HCT116 (cell line): ENCODE data around the gene FKBP10. TPM values are rescaled to one million over a fixed set of nuclear protein-coding genes. Genes with fewer than 3 reads are reported as not detected.

Source experiments
- ATAC-seq: fragments of 200-7000 bp; cut with Tn5 transposase; 2 replicates; pipeline ENCODE4 v1.9.1; 2020; ENCODE audit warnings: mild to moderate bottlenecking, moderate library complexity
- BruUV-seq: library from RNA; stranded (reverse); fragments of 400-500 nt; replicated peaks from 2 replicates; lab custom pipeline; 2021; lab: Mats Ljungman, UMichigan
- CTCF ChIA-PET: fragments of 300-600 bp; sonication (Branson Sonifier 250); formaldehyde crosslinking; loops from one replicate; lab custom pipeline; 2021; ENCODE audit warnings: antibody characterized with exemption; lab: Charles Lee
- POLR2A ChIA-PET: fragments of 300-600, 350-600 bp; sonication (Branson Sonifier 250); formaldehyde crosslinking; loops from one replicate; lab custom pipeline; 2021; ENCODE audit warnings: antibody characterized with exemption; lab: Charles Lee
- RAD21 ChIA-PET, 2 experiments: fragments of 300-600 bp; sonication (Branson Sonifier 250); formaldehyde crosslinking; loops; one replicate each; lab custom pipeline; 2023; ENCODE audit warnings: low total read pairs in 2 of 2; ENCODE audit not compliant: uncharacterized antibody in 2 of 2, unreplicated experiment in 2 of 2, low non-redundant PET in 1 of 2; lab: Charles Lee
- DNase-seq: peaks from one replicate; pipeline ENCODE4 v3.0.0-alpha.2; 2010; ENCODE audit warnings: low read depth, low spot score
- H2AFZ ChIP-seq: fragments of 200-600 bp; shearing (Covaris generic), sonication (generic); 2 replicates; pipeline ENCODE4 v1.6.1; 2017; ENCODE audit warnings: low read depth, mixed run types, mixed read lengths, antibody characterized with exemption, low read length; ENCODE audit not compliant: poor library complexity, severe bottlenecking
- H3K27ac ChIP-seq: 2 replicates; pipeline ENCODE4 v1.5.1; 2012; ENCODE audit warnings: low read depth, low read length
- H3K27me3 ChIP-seq: fragments of 200-600 bp; sonication (generic); 2 replicates; pipeline ENCODE4 v1.6.1; 2016; ENCODE audit warnings: mixed run types, low read length, mixed read lengths; ENCODE audit not compliant: insufficient read depth
- H3K36me3 ChIP-seq, 2 experiments: fragments of 200-500 bp in 1 of 2; fragments of 200-600 bp in 1 of 2; sonication (Bioruptor generic) in 1 of 2; sonication (generic) in 1 of 2; 2 replicates each; pipeline versions ENCODE4 v1.5.1 to v1.6.1; 2014 to 2016; ENCODE audit warnings: low read length in 2 of 2, inconsistent platforms in 1 of 2, mixed read lengths in 1 of 2, mixed run types in 1 of 2; ENCODE audit not compliant: insufficient read depth in 2 of 2, control insufficient read depth in 1 of 2
- H3K4me1 ChIP-seq, 2 experiments: fragments of 200-600 bp in 1 of 2; sonication (generic) in 1 of 2; 2 replicates each; pipeline versions ENCODE4 v1.5.1 to v1.6.1; 2012 to 2017; ENCODE audit warnings: low read length in 2 of 2, inconsistent platforms in 1 of 2, mild to moderate bottlenecking in 1 of 2, mixed read lengths in 1 of 2, mixed run types in 1 of 2, moderate library complexity in 1 of 2; ENCODE audit not compliant: insufficient read depth in 2 of 2, control insufficient read depth in 1 of 2
- H3K4me2 ChIP-seq: fragments of 200-600 bp; sonication (generic); 2 replicates; pipeline ENCODE4 v1.6.1; 2017; ENCODE audit warnings: mixed run types, low read length, mixed read lengths
- H3K4me3 ChIP-seq, 2 experiments: fragments of 200-600 bp in 1 of 2; sonication (generic) in 1 of 2; replicated peaks in 1 of 2; 2 replicates each; pipeline ENCODE4 v1.5.1; 2011 to 2016; ENCODE audit warnings: low read length in 2 of 2, control low read depth in 1 of 2, low read depth in 1 of 2, mild to moderate bottlenecking in 1 of 2, mixed read lengths in 1 of 2, mixed run types in 1 of 2
- H3K79me2 ChIP-seq: fragments of 200-600 bp; sonication (generic); 2 replicates; pipeline ENCODE4 v1.6.1; 2017; ENCODE audit warnings: mild to moderate bottlenecking, mixed run types, low read length, moderate library complexity, mixed read lengths; ENCODE audit not compliant: insufficient read depth
- H3K9ac ChIP-seq: fragments of 200-600 bp; sonication (generic); 2 replicates; pipeline ENCODE4 v1.6.1; 2016; ENCODE audit warnings: low read length, mixed read lengths
- H3K9me2 ChIP-seq: fragments of 200-600 bp; sonication (generic), shearing (Covaris generic); 2 replicates; pipeline ENCODE4 v1.6.1; 2017; ENCODE audit warnings: mixed run types, mild to moderate bottlenecking, moderate library complexity; ENCODE audit not compliant: insufficient read depth
- H3K9me3 ChIP-seq, 2 experiments: fragments of 200-500 bp in 1 of 2; fragments of 200-600 bp in 1 of 2; sonication (Bioruptor generic) in 1 of 2; sonication (generic) in 1 of 2; 2 replicates each; pipeline ENCODE4 v1.6.1; 2014 to 2017; ENCODE audit warnings: low read length in 2 of 2, mixed read lengths in 2 of 2, inconsistent platforms in 1 of 2, low read depth in 1 of 2, mild to moderate bottlenecking in 1 of 2, mixed run types in 1 of 2, moderate library complexity in 1 of 2; ENCODE audit not compliant: control insufficient read depth in 1 of 2, insufficient read depth in 1 of 2
- H4K20me1 ChIP-seq: fragments of 200-600 bp; sonication (generic), shearing (Covaris generic); 2 replicates; pipeline ENCODE4 v1.6.1; 2017; ENCODE audit warnings: mixed run types, mild to moderate bottlenecking, moderate library complexity; ENCODE audit not compliant: insufficient read depth
- CBX3 ChIP-seq: IDR thresholded peaks from 2 replicates; pipeline ENCODE4 v1.6.1; 2012; ENCODE audit warnings: low read depth
- FOSL1 ChIP-seq: IDR thresholded peaks from 2 replicates; pipeline ENCODE4 v1.6.1; 2012; ENCODE audit warnings: low read depth
- JUND ChIP-seq: IDR thresholded peaks from 2 replicates; pipeline ENCODE4 v1.6.1; 2012
- POLR2AphosphoS5 ChIP-seq: IDR thresholded peaks from 2 replicates; pipeline ENCODE4 v1.6.1; 2011; ENCODE audit warnings: mild to moderate bottlenecking, low read depth, low read length, moderate library complexity
- RAD21 ChIP-seq: IDR thresholded peaks from 2 replicates; pipeline ENCODE4 v1.6.1; 2012; ENCODE audit warnings: low read depth, mild to moderate bottlenecking
- SIN3A ChIP-seq: IDR thresholded peaks from 2 replicates; pipeline ENCODE4 v1.6.1; 2012; ENCODE audit warnings: low read depth
- SP1 ChIP-seq: IDR thresholded peaks from 2 replicates; pipeline ENCODE4 v1.6.1; 2012; ENCODE audit warnings: low read depth
- YY1 ChIP-seq: IDR thresholded peaks from 2 replicates; pipeline ENCODE4 v1.6.1; 2011; ENCODE audit warnings: low read length, low read depth, moderate library complexity, mild to moderate bottlenecking; ENCODE audit not compliant: insufficient replicate concordance; ENCODE audit errors: extremely low read depth
- ZFX ChIP-seq: fragments of 450-650 bp; IDR thresholded peaks from 2 replicates; pipeline ENCODE4 v1.6.1; 2017
- ZNF274 ChIP-seq: fragments of 200-500 bp; sonication (Bioruptor generic); IDR thresholded peaks from 2 replicates; pipeline ENCODE4 v1.6.1; 2014; ENCODE audit warnings: mild to moderate bottlenecking, low read depth, low read length, inconsistent platforms
- intact Hi-C: fragments of 100-400 bp; cut with micrococcal nuclease; formaldehyde crosslinking; loops from 2 replicates; pipeline ENCODE4 v1.10.0; 2022
- total RNA-seq: library from RNA; stranded (reverse); gene quantifications from one replicate; pipeline ENCODE4 v1.2.1, GENCODE V29; 2021; ENCODE audit not compliant: unreplicated experiment
- TF ChIP-seq, protein P1 (sequence below): IDR thresholded peaks from 2 replicates; pipeline ENCODE4 v1.6.1; 2012
- TF ChIP-seq, protein P2 (sequence below): IDR thresholded peaks from 2 replicates; pipeline ENCODE4 v1.6.1; 2012; ENCODE audit warnings: low read depth
- TF ChIP-seq, protein P3 (sequence below), 3 experiments: fragments of 200-600 bp in 1 of 3; sonication (generic) in 1 of 3; IDR thresholded peaks in 2 of 3; conservative IDR thresholded peaks in 1 of 3; 2 replicates each; pipeline ENCODE4 v1.5.1; 2012 to 2017; ENCODE audit warnings: low read depth in 2 of 3, low read length in 2 of 3, antibody characterized with exemption in 1 of 3, borderline replicate concordance in 1 of 3, control low read depth in 1 of 3, mild to moderate bottlenecking in 1 of 3, mixed read lengths in 1 of 3, mixed run types in 1 of 3, moderate library complexity in 1 of 3; ENCODE audit not compliant: insufficient read depth in 1 of 3
- TF ChIP-seq, protein P4 (sequence below): IDR thresholded peaks from 2 replicates; pipeline ENCODE4 v1.6.1; 2012

Gene FKBP10
- total RNA-seq, 1 experiment from 2014 or later: 78.5 TPM

DNA sequence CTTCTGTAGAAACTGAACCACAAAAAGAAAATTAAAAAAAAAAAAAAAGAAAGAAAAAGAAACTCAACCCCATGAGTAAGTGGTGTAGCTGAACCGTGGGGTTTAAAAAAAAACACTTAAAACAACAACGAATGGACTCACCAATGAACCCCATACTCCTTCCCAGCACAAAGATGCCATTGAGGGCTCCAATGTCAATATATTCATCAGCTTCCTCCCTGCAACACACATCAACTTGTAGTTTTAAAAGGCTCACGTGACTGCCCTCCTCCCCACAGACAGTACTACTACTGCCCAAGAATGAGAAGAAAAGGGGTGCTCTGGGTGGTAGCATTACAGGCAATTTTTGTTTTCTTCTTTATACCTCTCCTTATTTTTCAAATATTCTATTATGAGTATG is 55.8 kb downstream of the FKBP10 start:
- no peaks in the 10 kb centered on the region for H3K9me3 ChIP-seq
- H3K9ac ChIP-seq: no peak overlapping the region
- peaks cover 34 to 37% of the 10 kb centered on the region in 2 experiments for H3K36me3 ChIP-seq
- H3K27ac ChIP-seq: no peak overlapping the region
- TF ChIP-seq ZNF274 (no peak), SP1 (no peak), RAD21 (no peak), YY1 (no peak), SIN3A (no peak), FOSL1 (no peak), ZFX (no peak), CBX3 (no peak), POLR2AphosphoS5 (no peak), JUND (no peak)
- TF ChIP-seq, protein P1, sequence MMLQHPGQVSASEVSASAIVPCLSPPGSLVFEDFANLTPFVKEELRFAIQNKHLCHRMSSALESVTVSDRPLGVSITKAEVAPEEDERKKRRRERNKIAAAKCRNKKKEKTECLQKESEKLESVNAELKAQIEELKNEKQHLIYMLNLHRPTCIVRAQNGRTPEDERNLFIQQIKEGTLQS: no peak
- TF ChIP-seq, protein P2, sequence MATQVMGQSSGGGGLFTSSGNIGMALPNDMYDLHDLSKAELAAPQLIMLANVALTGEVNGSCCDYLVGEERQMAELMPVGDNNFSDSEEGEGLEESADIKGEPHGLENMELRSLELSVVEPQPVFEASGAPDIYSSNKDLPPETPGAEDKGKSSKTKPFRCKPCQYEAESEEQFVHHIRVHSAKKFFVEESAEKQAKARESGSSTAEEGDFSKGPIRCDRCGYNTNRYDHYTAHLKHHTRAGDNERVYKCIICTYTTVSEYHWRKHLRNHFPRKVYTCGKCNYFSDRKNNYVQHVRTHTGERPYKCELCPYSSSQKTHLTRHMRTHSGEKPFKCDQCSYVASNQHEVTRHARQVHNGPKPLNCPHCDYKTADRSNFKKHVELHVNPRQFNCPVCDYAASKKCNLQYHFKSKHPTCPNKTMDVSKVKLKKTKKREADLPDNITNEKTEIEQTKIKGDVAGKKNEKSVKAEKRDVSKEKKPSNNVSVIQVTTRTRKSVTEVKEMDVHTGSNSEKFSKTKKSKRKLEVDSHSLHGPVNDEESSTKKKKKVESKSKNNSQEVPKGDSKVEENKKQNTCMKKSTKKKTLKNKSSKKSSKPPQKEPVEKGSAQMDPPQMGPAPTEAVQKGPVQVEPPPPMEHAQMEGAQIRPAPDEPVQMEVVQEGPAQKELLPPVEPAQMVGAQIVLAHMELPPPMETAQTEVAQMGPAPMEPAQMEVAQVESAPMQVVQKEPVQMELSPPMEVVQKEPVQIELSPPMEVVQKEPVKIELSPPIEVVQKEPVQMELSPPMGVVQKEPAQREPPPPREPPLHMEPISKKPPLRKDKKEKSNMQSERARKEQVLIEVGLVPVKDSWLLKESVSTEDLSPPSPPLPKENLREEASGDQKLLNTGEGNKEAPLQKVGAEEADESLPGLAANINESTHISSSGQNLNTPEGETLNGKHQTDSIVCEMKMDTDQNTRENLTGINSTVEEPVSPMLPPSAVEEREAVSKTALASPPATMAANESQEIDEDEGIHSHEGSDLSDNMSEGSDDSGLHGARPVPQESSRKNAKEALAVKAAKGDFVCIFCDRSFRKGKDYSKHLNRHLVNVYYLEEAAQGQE: no peak
- TF ChIP-seq, protein P3, sequence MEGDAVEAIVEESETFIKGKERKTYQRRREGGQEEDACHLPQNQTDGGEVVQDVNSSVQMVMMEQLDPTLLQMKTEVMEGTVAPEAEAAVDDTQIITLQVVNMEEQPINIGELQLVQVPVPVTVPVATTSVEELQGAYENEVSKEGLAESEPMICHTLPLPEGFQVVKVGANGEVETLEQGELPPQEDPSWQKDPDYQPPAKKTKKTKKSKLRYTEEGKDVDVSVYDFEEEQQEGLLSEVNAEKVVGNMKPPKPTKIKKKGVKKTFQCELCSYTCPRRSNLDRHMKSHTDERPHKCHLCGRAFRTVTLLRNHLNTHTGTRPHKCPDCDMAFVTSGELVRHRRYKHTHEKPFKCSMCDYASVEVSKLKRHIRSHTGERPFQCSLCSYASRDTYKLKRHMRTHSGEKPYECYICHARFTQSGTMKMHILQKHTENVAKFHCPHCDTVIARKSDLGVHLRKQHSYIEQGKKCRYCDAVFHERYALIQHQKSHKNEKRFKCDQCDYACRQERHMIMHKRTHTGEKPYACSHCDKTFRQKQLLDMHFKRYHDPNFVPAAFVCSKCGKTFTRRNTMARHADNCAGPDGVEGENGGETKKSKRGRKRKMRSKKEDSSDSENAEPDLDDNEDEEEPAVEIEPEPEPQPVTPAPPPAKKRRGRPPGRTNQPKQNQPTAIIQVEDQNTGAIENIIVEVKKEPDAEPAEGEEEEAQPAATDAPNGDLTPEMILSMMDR (IDR thresholded peaks at IDR 0.05 in 2 of 3, conservative IDR thresholded peaks at IDR 0.05 in 1 of 3; ENCODE audit: borderline replicate concordance in 1 of 3, insufficient read depth in 1 of 3, low read depth in 2 of 3, low read length in 2 of 3): no peak
- TF ChIP-seq, protein P4, sequence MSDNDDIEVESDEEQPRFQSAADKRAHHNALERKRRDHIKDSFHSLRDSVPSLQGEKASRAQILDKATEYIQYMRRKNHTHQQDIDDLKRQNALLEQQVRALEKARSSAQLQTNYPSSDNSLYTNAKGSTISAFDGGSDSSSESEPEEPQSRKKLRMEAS: no peak
- POLR2A ChIA-PET: no interaction called here
- no peak for DNase-seq
- CTCF ChIA-PET: no interaction called here
- H2AFZ ChIP-seq: no peak overlapping the region
- H3K9me2 ChIP-seq: no peaks in the 10 kb centered on the region
- no peak for ATAC-seq
- no peak overlapping the region for H3K4me3 ChIP-seq
- no peak overlapping the region for H3K4me2 ChIP-seq
- RAD21 ChIA-PET: no interaction called here
- H4K20me1 ChIP-seq: no peaks in the 10 kb centered on the region
- peaks cover 15% of the 10 kb centered on the region for H3K79me2 ChIP-seq
- BruUV-seq: no TSS peak
- intact Hi-C loops: no loop called here
- H3K27me3 ChIP-seq: no peaks in the 10 kb centered on the region
- peaks cover 4 to 14% of the 10 kb centered on the region in 2 experiments; a peak in 3 of 4 replicates for H3K4me1 ChIP-seq
